WERI-Rb-1 (cell line): ENCODE results near the gene MAP1B.

Experiments used
- DNase-seq: peaks from one replicate; pipeline ENCODE4 v3.0.0-alpha.2; 2020
- H3K27ac ChIP-seq: fragments of 250-450 bp; sonication (Bioruptor Pico); 2 replicates; pipeline ENCODE4 v1.5.1; 2020; ENCODE audit warnings: mild to moderate bottlenecking, moderate library complexity
- H3K27me3 ChIP-seq: fragments of 250-450 bp; sonication (Bioruptor Pico); 2 replicates; pipeline ENCODE4 v1.5.1; 2021; ENCODE audit warnings: mild to moderate bottlenecking, low read depth, moderate library complexity; ENCODE audit not compliant: insufficient read depth, severe bottlenecking
- H3K36me3 ChIP-seq: fragments of 250-450 bp; sonication (Bioruptor Pico); 2 replicates; pipeline ENCODE4 v1.5.1; 2020; ENCODE audit warnings: mild to moderate bottlenecking, moderate library complexity
- H3K4me3 ChIP-seq: 2 replicates; pipeline ENCODE4 v1.5.1; 2011; ENCODE audit warnings: low read depth, mild to moderate bottlenecking, control low read depth, low read length
- H3K9me3 ChIP-seq: fragments of 250-450 bp; sonication (Bioruptor Pico); 2 replicates; pipeline ENCODE4 v1.5.1; 2021; ENCODE audit warnings: mild to moderate bottlenecking, moderate library complexity; ENCODE audit not compliant: severe bottlenecking
- TF ChIP-seq, protein P1 (sequence below): IDR thresholded peaks from 2 replicates; pipeline ENCODE4 v1.5.1; 2011; ENCODE audit warnings: low read depth, mild to moderate bottlenecking, control low read depth, inconsistent platforms, low read length

The MAP1B gene

DNA sequence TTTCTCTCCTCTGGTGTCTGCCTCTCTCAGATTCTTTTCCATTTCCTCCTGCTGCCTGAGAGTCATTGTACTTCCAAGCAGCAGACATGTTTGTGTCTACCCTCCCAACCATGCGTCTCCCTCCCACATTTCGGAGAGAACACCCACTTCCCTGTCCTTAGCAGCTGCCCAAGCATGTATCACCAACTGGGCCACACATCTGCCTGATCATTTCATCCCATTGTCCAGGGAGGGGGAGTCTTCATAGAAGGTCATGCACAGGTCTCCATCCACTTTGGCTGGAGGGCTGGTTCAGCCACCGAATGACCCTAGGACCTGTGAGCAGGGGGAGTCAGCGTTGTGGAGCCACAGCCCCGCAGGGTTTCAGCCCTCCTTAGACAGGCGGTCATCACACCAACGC is 75.4 kb downstream of the MAP1B start:
- Histone ChIP-seq H3K36me3 (peaks cover 88% of the 10 kb centered on the region), H3K27me3 (no peaks in the 10 kb centered on the region), H3K4me3 (no peak overlapping the region), H3K27ac (no peak overlapping the region), H3K9me3 (no peaks in the 10 kb centered on the region)
- TF ChIP-seq, protein P1, sequence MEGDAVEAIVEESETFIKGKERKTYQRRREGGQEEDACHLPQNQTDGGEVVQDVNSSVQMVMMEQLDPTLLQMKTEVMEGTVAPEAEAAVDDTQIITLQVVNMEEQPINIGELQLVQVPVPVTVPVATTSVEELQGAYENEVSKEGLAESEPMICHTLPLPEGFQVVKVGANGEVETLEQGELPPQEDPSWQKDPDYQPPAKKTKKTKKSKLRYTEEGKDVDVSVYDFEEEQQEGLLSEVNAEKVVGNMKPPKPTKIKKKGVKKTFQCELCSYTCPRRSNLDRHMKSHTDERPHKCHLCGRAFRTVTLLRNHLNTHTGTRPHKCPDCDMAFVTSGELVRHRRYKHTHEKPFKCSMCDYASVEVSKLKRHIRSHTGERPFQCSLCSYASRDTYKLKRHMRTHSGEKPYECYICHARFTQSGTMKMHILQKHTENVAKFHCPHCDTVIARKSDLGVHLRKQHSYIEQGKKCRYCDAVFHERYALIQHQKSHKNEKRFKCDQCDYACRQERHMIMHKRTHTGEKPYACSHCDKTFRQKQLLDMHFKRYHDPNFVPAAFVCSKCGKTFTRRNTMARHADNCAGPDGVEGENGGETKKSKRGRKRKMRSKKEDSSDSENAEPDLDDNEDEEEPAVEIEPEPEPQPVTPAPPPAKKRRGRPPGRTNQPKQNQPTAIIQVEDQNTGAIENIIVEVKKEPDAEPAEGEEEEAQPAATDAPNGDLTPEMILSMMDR = no peak
- DNase-seq = no peak

DNA sequence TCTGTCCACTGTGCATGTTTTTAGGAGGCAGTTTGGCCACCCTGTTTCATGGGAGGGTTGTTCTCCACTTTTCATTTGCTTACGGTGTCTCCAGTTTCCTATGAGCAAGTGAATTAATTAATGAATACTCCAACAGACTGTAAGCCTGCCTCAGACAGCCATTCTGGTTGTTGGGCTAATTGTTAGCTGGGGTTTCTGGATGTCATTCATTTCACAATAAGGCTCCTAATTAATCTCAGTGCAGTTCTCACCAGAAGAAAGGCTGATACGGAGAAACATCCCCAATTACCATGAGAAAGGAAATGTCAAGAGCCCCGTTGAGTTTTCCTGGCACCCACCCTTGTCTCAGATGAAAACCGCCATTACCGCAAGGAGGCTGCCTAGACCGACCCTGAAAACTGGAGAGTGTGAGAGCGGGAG is 75.8 kb downstream of the MAP1B start:
- no peaks in the 10 kb centered on the region for H3K9me3 ChIP-seq
- TF ChIP-seq, protein P1 = no peak
- no peaks in the 10 kb centered on the region for H3K27me3 ChIP-seq
- DNase-seq = no peak
- H3K4me3 ChIP-seq = no peak overlapping the region
- H3K27ac ChIP-seq = no peak overlapping the region
- H3K36me3 ChIP-seq = peaks cover 88% of the 10 kb centered on the region

DNA sequence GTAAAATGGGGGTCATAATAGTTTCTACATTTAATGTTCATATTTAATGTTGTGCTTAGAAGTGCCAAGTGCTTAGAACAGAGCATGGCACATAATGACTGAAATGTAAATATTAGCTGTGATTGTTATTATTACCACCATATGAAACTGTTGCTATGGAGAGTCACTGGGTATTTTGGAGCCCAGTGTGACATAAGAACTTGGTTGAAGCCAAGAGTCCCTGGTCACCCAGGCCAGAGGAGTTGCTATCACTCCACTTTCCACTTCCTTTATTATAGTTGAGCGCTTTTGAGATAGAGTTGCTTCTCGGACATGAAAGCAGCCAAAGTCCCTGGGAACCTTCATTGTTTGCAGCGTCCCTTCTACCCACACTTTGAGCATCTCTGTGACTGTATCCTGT is 77.1 kb downstream of the MAP1B start:
- Histone ChIP-seq H3K4me3 (no peak overlapping the region), H3K9me3 (no peaks in the 10 kb centered on the region), H3K27me3 (no peaks in the 10 kb centered on the region), H3K36me3 (peaks cover 88% of the 10 kb centered on the region), H3K27ac (no peak overlapping the region)
- TF ChIP-seq, protein P1 = no peak
- no peak for DNase-seq

DNA sequence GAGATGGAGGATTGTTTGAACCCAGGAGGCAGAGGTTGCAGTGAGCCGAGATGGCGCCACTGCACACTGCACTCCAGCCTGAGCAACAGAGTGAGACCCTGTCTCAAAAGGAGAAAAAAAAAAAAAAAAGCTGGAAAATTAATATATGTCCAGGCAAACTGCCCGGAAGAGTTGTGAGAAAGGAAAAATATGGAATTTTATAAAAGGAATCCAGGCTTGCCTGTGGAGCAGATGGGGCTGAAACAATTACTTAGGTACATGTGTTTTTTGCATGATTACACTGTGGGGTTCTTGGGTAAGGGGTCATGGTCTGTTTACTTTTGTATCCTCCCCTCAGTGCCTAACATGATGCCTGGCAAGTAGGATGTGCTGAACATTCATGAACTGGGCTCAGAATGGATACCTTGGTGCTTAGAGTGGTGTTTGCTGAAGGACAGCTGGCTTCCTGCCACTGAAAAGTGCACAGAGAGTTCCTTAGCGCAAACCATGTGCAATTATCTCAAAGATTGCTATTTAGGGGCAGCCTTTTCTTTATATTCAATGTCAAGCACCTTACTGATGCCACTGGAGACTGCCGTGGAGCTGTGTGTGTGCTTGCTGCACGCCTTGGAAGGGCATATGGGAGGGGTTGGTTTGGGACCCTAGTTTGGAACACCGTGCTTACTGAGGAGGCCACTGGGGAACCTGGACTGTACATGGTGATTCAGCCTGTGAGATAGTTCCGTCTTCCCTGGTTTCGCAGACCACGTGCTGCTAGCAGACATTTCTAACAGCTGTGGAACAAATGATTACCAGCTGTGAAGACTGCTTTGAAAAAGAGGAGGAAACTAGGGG is 78.4 kb downstream of the MAP1B start:
- DNase-seq = no peak
- TF ChIP-seq, protein P1 = no peak
- Histone ChIP-seq H3K27ac (no peak overlapping the region), H3K36me3 (peaks cover 89% of the 10 kb centered on the region), H3K9me3 (no peaks in the 10 kb centered on the region), H3K4me3 (no peak overlapping the region), H3K27me3 (no peaks in the 10 kb centered on the region)

DNA sequence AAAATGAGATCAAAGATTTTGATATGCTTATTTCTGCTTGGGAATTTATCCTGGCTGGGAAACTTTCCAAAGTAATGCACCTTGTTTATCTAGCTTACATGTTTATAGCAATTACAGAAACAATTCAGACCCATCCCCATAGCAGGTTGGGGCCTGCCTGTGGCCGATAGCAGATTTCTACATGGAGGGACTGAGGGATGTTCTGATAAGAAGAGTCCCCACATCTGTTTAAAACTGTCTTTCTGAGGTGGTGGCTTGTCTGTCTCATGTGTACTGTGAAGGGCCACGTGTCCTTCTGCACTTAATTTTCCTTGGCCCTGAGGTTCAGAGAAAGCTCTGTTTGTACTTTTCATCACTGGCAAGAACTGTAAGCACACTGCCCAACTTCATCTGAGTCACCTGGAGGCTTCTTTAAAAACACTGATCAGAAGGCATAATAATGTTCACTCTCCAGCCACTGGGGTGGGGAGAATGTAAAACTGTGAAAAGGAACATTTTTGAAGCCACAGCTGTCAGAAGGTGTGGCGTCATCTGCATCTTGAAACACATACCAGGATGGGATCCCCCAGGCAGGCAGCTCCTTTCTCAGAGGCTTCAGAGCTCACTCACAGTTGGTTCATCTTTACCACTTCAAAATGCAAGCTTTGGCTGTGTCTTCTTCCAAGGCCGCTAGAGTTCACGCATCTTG is 80.3 kb downstream of the MAP1B start:
- peaks cover 99% of the 10 kb centered on the region for H3K36me3 ChIP-seq

More for the DNA sequence above, 80.3 kb downstream of the MAP1B start:
- H3K9me3 ChIP-seq = no peaks in the 10 kb centered on the region
- DNase-seq = no peak
- H3K27me3 ChIP-seq = no peaks in the 10 kb centered on the region
- H3K27ac ChIP-seq = no peak overlapping the region
- TF ChIP-seq, protein P1 = no peak
- no peak overlapping the region for H3K4me3 ChIP-seq
